ENCODE measurements around the gene LTA.
A peak's percentile ranks its signal among the peaks of the same experiment; 100 is the strongest.

The LTA gene

GRCh38 chr6:31614684-31615578, 42.8 kb downstream of the LTA start, which contains the start of gene AIF1:
AIF1 (plus strand) TSS chr6:31615234; CDS start chr6:31615330, 96 bp downstream.
- TF ChIP-seq CTCF (conservative IDR thresholded peaks at IDR 0.05; ENCODE audit: low read length), result no peak
- H3K4me3 ChIP-seq (ENCODE audit: low read length), result no peak within 1 kb of the TSS
- DNase-seq (ENCODE audit: low read depth), result no peak

GRCh38 chr6:31615748-31616147, 43.7 kb downstream of the LTA start:
- no peak for TF ChIP-seq CTCF (conservative IDR thresholded peaks at IDR 0.05; ENCODE audit: low read length)
- DNase-seq (ENCODE audit: low read depth), result no peak
- no peak overlapping the region for H3K4me3 ChIP-seq (ENCODE audit: low read length)

GRCh38 chr6:31617010-31617409, 44.9 kb downstream of the LTA start:
- H3K4me3 ChIP-seq (ENCODE audit: low read length), result no peak overlapping the region
- no peak for DNase-seq (ENCODE audit: low read depth)
- no peak for TF ChIP-seq CTCF (conservative IDR thresholded peaks at IDR 0.05; ENCODE audit: low read length)

GRCh38 chr6:31619805-31620585, 47.9 kb downstream of the LTA start:
- DNase-seq (ENCODE audit: low read depth), result peak; percentile 100
- no peak for TF ChIP-seq CTCF (conservative IDR thresholded peaks at IDR 0.05; ENCODE audit: low read length)
- peak overlapping the region; percentile 79 for H3K4me3 ChIP-seq (ENCODE audit: low read length)

- TF ChIP-seq CTCF (conservative IDR thresholded peaks at IDR 0.05; ENCODE audit: low read length), result no peak
- no peak for DNase-seq (ENCODE audit: low read depth)
- peak within 1 kb of the TSS; percentile 92 for H3K4me3 ChIP-seq (ENCODE audit: low read length)
Measured at GRCh38 chr6:31620586-31621319, 48.7 kb downstream of the LTA start, which contains the start of gene PRRC2A. PRRC2A (plus strand) TSS chr6:31620715; CDS start chr6:31622790, 2,075 bp downstream.

- DNase-seq (ENCODE audit: low read depth), result no peak
- no peak for TF ChIP-seq CTCF (conservative IDR thresholded peaks at IDR 0.05; ENCODE audit: low read length)
- H3K4me3 ChIP-seq (ENCODE audit: low read length), result peak overlapping the region; percentile 92
Measured at GRCh38 chr6:31621320-31621939, 49.3 kb downstream of the LTA start.
